Heart left ventricle (tissue), 16 donors: ENCODE measurements around the gene RDX. TPM values are rescaled to one million over a fixed set of nuclear protein-coding genes. Genes with fewer than 3 reads are reported as not detected.
A peak's percentile ranks its signal among the peaks of the same experiment; 100 is the strongest.
"Not testable (repeated sequence)": the region's sequence is repeated elsewhere in the genome, so short reads cannot be mapped to it uniquely, and the experiment has no call there.

ENCODE experiments used
- ATAC-seq, 4 donors: fragments of 200-7000 bp; cut with Tn5 transposase; one replicate each; pipeline ENCODE4 v1.9.1; 2020 to 2022; ENCODE audit warnings: moderate library complexity in 4 of 4, mild to moderate bottlenecking in 3 of 4, moderate number of reproducible peaks in 1 of 4
- DNase-seq, 5 donors: peaks; one replicate each; pipeline ENCODE4 v3.0.0-alpha.2; 2020
- H3K27ac ChIP-seq, 12 donors: fragments of 200-600 bp; sonication (generic) in 4 of 12; one replicate each; pipeline versions ENCODE4 v1.5.0 to v1.8.0; 2016 to 2022; ENCODE audit warnings: mild to moderate bottlenecking in 2 of 12
- H3K27me3 ChIP-seq, 9 donors: fragments of 200-600 bp; sonication (generic) in 2 of 9; one replicate each; pipeline versions ENCODE4 v1.5.1 to v1.8.0; 2016 to 2022; ENCODE audit warnings: mild to moderate bottlenecking in 3 of 9
- H3K36me3 ChIP-seq, 9 donors: fragments of 200-600 bp; sonication (generic) in 2 of 9; one replicate each; pipeline versions ENCODE4 v1.5.0 to v1.8.0; 2018 to 2022; ENCODE audit warnings: mild to moderate bottlenecking in 2 of 9
- H3K4me1 ChIP-seq, 12 donors: fragments of 200-600 bp; sonication (generic) in 4 of 12; one replicate each; pipeline versions ENCODE4 v1.5.0 to v1.8.0; 2016 to 2022; ENCODE audit warnings: mild to moderate bottlenecking in 3 of 12
- H3K4me3 ChIP-seq, 12 donors: fragments of 200-600 bp; sonication (generic) in 4 of 12; one replicate each; pipeline versions ENCODE4 v1.5.0 to v1.8.0; 2017 to 2022; ENCODE audit warnings: mild to moderate bottlenecking in 9 of 12, moderate library complexity in 4 of 12
- H3K9me3 ChIP-seq, 12 donors: fragments of 200-600 bp; sonication (generic) in 4 of 12; one replicate each; pipeline versions ENCODE4 v1.5.0 to v1.8.0; 2016 to 2022; ENCODE audit warnings: mild to moderate bottlenecking in 1 of 12
- CTCF ChIP-seq, 12 donors: fragments of 200-600 bp; sonication (generic) in 4 of 12; IDR thresholded peaks; one replicate each; pipeline versions ENCODE4 v1.5.0 to v1.8.0; 2018 to 2022; ENCODE audit warnings: antibody characterized with exemption in 12 of 12, mild to moderate bottlenecking in 5 of 12
- POLR2A ChIP-seq, 2 donors: fragments of 450-650 bp; IDR thresholded peaks; one replicate each; pipeline ENCODE4 v1.6.1; 2017; ENCODE audit warnings: antibody characterized with exemption in 2 of 2, mild to moderate bottlenecking in 2 of 2, moderate library complexity in 2 of 2
- WGBS, 4 donors: extraction: QIAGEN DNeasy Blood & Tissue Kit in 2 of 4; methylation state at CpG; one replicate each; pipeline versions ENCODE4 v1.1.5 to v1.1.7; 2013 to 2018; 5-methylcytosine and 5-hydroxymethylcytosine counted together
- intact Hi-C, 10 donors: fragments of 100-400 bp; cut with DNase I; formaldehyde crosslinking; loops; one replicate each; pipeline versions ENCODE4 v1.11.1 to v1.14.2; 2022
- polyA plus RNA-seq, 2 donors: library from polyadenylated mRNA; stranded (reverse); fragments of 200-250 nt; gene quantifications; one replicate each; pipeline ENCODE4 v1.2.3, GENCODE V29; 2013
- total RNA-seq, 9 donors: library from RNA; depleted of rRNA in 2 of 9; stranded (reverse); fragments of >200 nt in 2 of 9; fragmentation: NEBNext Ultra II Directional in 3 of 9; extraction: Animal tissue kit (Norgen Biotek cat#: 25700) in 3 of 9; gene quantifications; one replicate each; pipeline versions ENCODE4 v1.1.0 to v1.2.4, GENCODE V29; 2016 to 2023
- donor health status: ischemic (EF 13 %, LVEDD 7.1; RV severe dilation, severe dysfunction).
- donor health status: healthy with polysubstance abuse.
- donor health status: DM: no; HTN: yes; CAD: no.
- donor health status: DM: no; HTN: no; CAD: no.
- donor health status: ischemic (EF 25% LVEDD 6.9; RV normal size, moderate dysfunction).
- donor health status: ischemic (EF 25% LVEDD 5.7; RV mildly dilated, moderate dysfunction).
- donor health status: healthy.
- donor health status: DM: yes; HTN: yes; CAD: no.
- donor health status: ischemic (EF 35%, LVEDD 5.7; RV mildly dilated, moderate dysfunction).
- donor health status: nonischemic (EF 11% LVEDD 7.7; RV severe dilation, severe dysfunction).
- donor health status: DM: yes; HTN: yes; CAD: no.
- donor health status: PGD.
- donor health status: ischemic (EF 29% LVEDD 5.4; RV normal size, mild dysfunction).
- donor health status: nonischemic (EF 23%, LVEDD 6.1; RV moderate dilation, normal function).

Gene RDX
- total and polyA plus RNA-seq, 11 donors: 33.5 to 148 (median 120) TPM

DNA sequence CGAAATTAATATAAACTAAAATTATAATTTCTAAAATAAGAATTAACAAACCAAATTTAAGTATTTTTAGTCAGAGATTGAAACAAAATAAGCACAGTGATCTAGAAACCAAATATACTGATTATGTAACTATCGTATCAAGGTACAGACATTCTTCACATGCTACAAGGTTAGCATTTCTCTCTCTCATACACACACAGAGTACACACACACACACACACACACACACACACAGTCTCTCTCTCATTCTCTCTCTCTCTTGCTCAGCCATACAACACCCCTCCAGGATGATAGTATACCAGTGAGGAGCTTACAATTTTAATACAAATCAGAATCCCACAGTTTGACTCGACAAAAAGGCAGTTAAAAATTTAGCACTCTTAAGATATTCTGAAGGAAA, 66.0 kb downstream of the RDX start:
- DNase-seq: no peak
- Histone ChIP-seq H3K4me3 (no peak overlapping the region), H3K4me1 (no peaks in the 10 kb centered on the region), H3K27me3 (no peaks in the 10 kb centered on the region), H3K27ac (no peak overlapping the region), H3K9me3 (no peaks in the 10 kb centered on the region), H3K36me3 (peaks cover 0 to 94% (median 69%) of the 10 kb centered on the region in 9 donors)
- 83 to 88% (median 85%) methylated on average over 3 of the region's 3 CpGs for WGBS, 4 donors
- intact Hi-C loops: no loop called here
- no peak for ATAC-seq
- TF ChIP-seq CTCF (IDR thresholded peaks at IDR 0.05): no peak

- H3K4me1 ChIP-seq: no peaks in the 10 kb centered on the region
- H3K9me3 ChIP-seq: peaks cover 0 to 1% (median 0%) of the 10 kb centered on the region in 12 donors
- TF ChIP-seq POLR2A (IDR thresholded peaks at IDR 0.05) (no peak), CTCF (IDR thresholded peaks at IDR 0.05) (no peak)
- ATAC-seq (no peak), DNase-seq (no peak)
- no peak overlapping the region for H3K27ac ChIP-seq
- intact Hi-C loops: no loop called here
- no peaks in the 10 kb centered on the region for H3K27me3 ChIP-seq
- peaks cover 0 to 21% (median 5%) of the 10 kb centered on the region in 9 donors for H3K36me3 ChIP-seq
- WGBS, 4 donors: 85 to 92% (median 89%) methylated on average over 4 of the region's 4 CpGs
- no peak overlapping the region for H3K4me3 ChIP-seq
Observed at GRCh38 chr11:110219006-110219785, 77.2 kb downstream of the RDX start.

- Histone ChIP-seq H3K27ac (no peak overlapping the region), H3K27me3 (no peaks in the 10 kb centered on the region), H3K4me3 (no peak overlapping the region), H3K4me1 (no peaks in the 10 kb centered on the region), H3K36me3 (peaks cover 0 to 12% (median 5%) of the 10 kb centered on the region in 9 donors), H3K9me3 (no peaks in the 10 kb centered on the region)
- WGBS, 4 donors: 74 to 82% (median 80%) methylated on average over 3 of the region's 3 CpGs
- intact Hi-C loops: no loop called here
- DNase-seq (no peak), ATAC-seq (no peak)
- no peak for TF ChIP-seq CTCF (IDR thresholded peaks at IDR 0.05)
- TF ChIP-seq POLR2A (IDR thresholded peaks at IDR 0.05): no peak
Observed at GRCh38 chr11:110217936-110218335, 78.5 kb downstream of the RDX start.

DNA sequence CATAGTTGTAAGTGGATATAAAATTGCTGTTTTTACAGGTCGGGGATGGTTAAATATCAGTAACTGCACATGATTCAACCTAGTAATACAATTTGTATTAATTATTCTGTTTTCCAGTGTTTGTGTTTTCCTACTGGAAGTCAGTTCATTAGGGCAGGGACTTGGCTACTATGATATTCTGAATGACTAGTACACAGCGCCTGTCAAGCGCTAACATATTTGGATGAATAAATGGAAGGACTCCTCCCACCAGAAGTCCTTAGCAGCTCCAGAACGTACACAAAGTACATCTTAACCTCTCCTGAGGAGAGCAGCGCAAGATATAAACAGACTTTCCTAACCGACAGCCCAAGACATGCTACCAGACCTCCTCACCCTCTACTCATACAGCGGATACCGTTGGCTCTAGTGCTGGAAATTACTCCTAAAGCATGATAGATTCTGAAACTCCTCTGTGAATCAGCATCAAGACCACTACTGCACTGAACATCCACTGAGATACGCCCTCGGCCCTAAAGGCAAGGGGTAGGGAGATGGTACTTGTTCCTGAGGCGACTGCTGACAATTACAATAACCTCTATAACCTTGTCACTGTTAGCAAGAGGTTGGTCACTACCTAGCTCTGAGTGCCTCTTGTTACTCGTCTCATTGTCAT, 79.1 kb downstream of the RDX start:
- no peak for DNase-seq
- TF ChIP-seq POLR2A (IDR thresholded peaks at IDR 0.05) (no peak), CTCF (IDR thresholded peaks at IDR 0.05) (no peak)
- Histone ChIP-seq H3K36me3 (peaks cover 0 to 12% (median 5%) of the 10 kb centered on the region in 9 donors), H3K9me3 (no peaks in the 10 kb centered on the region), H3K27me3 (no peaks in the 10 kb centered on the region), H3K4me3 (no peak overlapping the region), H3K4me1 (no peaks in the 10 kb centered on the region), H3K27ac (no peak overlapping the region)
- ATAC-seq: no peak
- intact Hi-C loops: no loop called here
- WGBS, 4 donors: 84 to 88% (median 87%) methylated on average over 12 of the region's 12 CpGs

DNA sequence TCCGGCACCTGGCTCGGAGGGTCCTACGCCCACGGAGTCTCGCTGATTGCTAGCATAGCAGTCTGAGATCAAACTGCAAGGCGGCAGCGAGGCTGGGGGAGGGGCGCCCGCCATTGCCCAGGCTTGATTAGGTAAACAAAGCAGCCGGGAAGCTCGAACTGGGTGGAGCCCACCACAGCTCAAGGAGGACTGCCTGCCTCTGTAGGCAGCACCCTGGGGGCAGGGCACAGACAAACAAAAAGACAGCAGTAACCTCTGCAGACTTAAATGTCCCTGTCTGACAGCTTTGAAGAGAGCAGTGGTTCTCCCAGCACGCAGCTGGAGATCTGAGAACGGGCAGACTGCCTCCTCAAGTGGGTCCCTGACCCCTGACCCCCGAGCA, 87.1 kb downstream of the RDX start:
- peak overlapping the region in 10 of 12 donors; percentile 25 to 50 (median 39) for H3K4me3 ChIP-seq
- H3K27ac ChIP-seq, H3K9me3 ChIP-seq, DNase-seq, H3K27me3 ChIP-seq, H3K36me3 ChIP-seq, ATAC-seq, H3K4me1 ChIP-seq: not testable (repeated sequence)
- intact Hi-C loops: loop anchor here in 2 of 10 donors (5.0 kb wide), 2 partner anchors 38 to 158 kb away; no protein-coding TSS in a partner anchor
- WGBS, 4 donors: 8 to 23% (median 12%) methylated on average over 2 to 9 of the region's 14 CpGs; no CpG with 5 or more reads in 1 of the 4 donors

DNA sequence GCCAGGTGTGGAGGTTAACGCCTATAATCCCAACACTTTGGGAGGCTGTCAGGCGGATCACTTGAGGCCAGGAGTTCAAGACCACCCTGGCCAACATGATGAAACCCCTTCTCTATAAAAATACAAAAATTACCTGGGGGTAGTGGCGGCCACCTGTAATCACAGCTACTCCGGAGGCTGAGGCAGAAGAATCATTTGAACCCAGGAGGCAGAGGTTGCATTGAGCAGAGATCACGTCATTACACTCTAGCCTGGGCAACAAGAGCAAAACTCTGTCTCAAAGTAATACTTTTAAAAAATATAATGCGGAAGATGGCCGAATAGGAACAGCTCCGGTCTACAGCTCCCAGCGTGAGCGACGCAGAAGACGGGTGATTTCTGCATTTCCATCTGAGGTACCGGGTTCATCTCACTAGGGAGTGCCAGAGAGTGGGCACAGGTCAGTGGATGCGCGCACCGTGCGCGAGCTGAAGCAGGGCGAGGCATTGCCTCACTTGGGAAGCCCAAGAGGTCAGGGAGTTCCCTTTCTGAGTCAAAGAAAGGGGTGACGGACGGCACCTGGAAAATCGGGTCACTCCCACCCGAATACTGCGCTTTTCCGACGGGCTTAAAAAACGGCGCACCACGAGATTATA, 87.6 kb downstream of the RDX start:
- not testable (repeated sequence) for H3K36me3 ChIP-seq, ATAC-seq, H3K9me3 ChIP-seq, H3K4me1 ChIP-seq, H3K27me3 ChIP-seq, H3K27ac ChIP-seq
- peak in 1 of 5 donors; percentile 36 for DNase-seq
- intact Hi-C loops: loop anchor here in 2 of 10 donors (5.0 kb wide), 2 partner anchors 39 to 159 kb away; no protein-coding TSS in a partner anchor
- WGBS, 4 donors: 49 to 92% (median 62%) methylated on average over 13 to 29 of the region's 29 CpGs
- H3K4me3 ChIP-seq: peak overlapping the region in 10 of 12 donors; percentile 25 to 50 (median 39)
